Nephron progenitor cell (in vitro differentiated cells): Measurements from ENCODE around the gene XAF1.

Experiments used
- DNase-seq: peaks from one replicate; pipeline ENCODE4 v3.0.0; 2021
- H3K27ac Mint-ChIP-seq: 2 replicates; pipeline ENCODE4 v1.8.0; 2021; ENCODE audit warnings: mild to moderate bottlenecking, moderate library complexity, mixed read lengths
- H3K27me3 Mint-ChIP-seq: 2 replicates; pipeline ENCODE4 v1.8.0; 2021; ENCODE audit warnings: mild to moderate bottlenecking, low read depth, mixed read lengths; ENCODE audit not compliant: poor library complexity
- H3K36me3 Mint-ChIP-seq: 2 replicates; pipeline ENCODE4 v1.8.0; 2021; ENCODE audit warnings: low read depth, mixed read lengths
- H3K4me1 Mint-ChIP-seq: 2 replicates; pipeline ENCODE4 v1.8.0; 2021; ENCODE audit warnings: mixed read lengths
- H3K4me3 Mint-ChIP-seq: 2 replicates; pipeline ENCODE4 v1.8.0; 2021; ENCODE audit warnings: mild to moderate bottlenecking, moderate library complexity, mixed read lengths
- H3K9me3 Mint-ChIP-seq: 2 replicates; pipeline ENCODE4 v1.8.0; 2021; ENCODE audit warnings: mild to moderate bottlenecking, moderate library complexity, mixed read lengths
- TF ChIP-seq, protein P1 (sequence below): fragments of 200-600 bp; sonication (generic); IDR thresholded peaks from 2 replicates; pipeline ENCODE4 v1.5.0; 2021; ENCODE audit warnings: antibody characterized with exemption

The XAF1 gene

DNA sequence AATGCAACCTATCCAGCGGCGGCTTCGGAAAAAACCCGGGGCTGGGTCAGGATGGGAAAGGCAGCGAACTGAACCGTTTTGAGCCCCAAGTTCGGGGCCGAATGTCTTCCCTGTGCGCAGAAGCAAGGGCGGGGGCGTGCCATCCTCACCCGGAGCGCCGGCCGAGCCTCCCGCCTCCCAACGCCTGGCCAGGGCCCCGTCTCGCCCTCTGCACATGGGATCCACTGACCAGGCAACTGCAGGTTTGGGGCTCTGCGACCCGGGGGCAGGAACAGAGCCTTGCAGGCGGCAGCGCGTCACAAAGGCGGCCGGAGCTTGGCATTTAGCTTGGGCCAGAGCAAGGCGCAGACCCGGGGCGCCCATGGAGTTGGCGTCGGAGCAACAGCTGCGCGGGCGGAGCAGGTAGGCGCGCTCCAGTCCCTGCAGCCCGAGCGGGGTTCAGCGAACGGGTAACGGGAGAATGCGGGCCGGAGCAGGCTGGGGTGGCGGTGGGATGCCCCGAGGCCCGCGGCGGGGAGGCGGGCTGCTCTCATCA lies 20.1 kb downstream of the XAF1 start, which contains the start of gene FBXO39:
Gene FBXO39 (plus strand): TSS at position 345 of the 535 bp plus-strand sequence. CDS start 3,654 bp downstream, outside the sequence.
- Mint-ChIP-seq H3K4me3 (peak within 1 kb of the TSS; percentile 72), H3K27ac (no peak within 1 kb of the TSS), H3K27me3 (peaks cover 97% of the 10 kb centered on the region), H3K36me3 (no peaks in the 10 kb centered on the region), H3K4me1 (no peaks in the 10 kb centered on the region), H3K9me3 (peaks cover 24% of the 10 kb centered on the region)
- TF ChIP-seq, protein P1, sequence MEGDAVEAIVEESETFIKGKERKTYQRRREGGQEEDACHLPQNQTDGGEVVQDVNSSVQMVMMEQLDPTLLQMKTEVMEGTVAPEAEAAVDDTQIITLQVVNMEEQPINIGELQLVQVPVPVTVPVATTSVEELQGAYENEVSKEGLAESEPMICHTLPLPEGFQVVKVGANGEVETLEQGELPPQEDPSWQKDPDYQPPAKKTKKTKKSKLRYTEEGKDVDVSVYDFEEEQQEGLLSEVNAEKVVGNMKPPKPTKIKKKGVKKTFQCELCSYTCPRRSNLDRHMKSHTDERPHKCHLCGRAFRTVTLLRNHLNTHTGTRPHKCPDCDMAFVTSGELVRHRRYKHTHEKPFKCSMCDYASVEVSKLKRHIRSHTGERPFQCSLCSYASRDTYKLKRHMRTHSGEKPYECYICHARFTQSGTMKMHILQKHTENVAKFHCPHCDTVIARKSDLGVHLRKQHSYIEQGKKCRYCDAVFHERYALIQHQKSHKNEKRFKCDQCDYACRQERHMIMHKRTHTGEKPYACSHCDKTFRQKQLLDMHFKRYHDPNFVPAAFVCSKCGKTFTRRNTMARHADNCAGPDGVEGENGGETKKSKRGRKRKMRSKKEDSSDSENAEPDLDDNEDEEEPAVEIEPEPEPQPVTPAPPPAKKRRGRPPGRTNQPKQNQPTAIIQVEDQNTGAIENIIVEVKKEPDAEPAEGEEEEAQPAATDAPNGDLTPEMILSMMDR = no peak
- DNase-seq = peak; percentile 60

DNA sequence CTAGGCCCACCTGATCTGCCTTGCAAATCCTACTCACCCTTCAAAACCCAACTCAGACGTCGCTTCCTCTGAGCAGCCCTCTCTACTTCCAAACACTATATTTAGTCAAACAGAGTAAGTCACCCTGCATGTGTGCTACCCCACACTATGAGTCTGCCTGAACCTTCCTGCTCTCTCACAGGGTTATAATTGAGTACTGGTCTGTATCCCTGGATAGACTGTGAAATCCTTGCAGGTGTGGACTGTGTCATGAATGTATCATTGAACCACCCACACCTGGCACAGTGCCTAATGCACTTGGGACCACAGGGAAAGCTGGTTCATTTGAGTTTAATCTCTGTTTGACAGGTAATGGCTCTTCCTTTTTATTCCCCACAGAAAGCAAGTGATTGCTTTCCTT lies 23.6 kb downstream of the XAF1 start:
- no peaks in the 10 kb centered on the region for H3K36me3 Mint-ChIP-seq
- H3K27ac Mint-ChIP-seq = no peak overlapping the region
- peaks cover 93% of the 10 kb centered on the region for H3K27me3 Mint-ChIP-seq
- peaks cover 14% of the 10 kb centered on the region for H3K9me3 Mint-ChIP-seq
- H3K4me3 Mint-ChIP-seq = no peak overlapping the region
- DNase-seq = no peak
- H3K4me1 Mint-ChIP-seq = no peaks in the 10 kb centered on the region
- TF ChIP-seq, protein P1 = no peak

DNA sequence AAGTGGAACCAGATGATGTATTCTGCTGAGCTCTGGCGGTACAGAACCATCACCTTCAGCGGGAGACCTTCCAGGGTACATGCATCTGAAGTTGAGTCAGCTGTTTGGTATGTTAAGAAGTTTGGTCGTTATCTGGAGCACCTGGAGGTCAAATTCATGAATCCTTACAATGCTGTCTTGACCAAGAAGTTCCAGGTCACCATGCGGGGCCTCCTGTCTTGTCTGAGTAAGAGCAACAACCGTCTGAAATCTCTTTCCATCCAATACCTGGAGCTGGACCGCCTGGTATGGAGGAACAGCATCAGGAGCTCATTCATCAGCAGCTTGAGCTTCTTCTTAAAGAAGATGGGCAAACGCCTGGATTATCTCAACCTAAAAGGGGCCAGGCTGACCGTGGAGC lies 24.2 kb downstream of the XAF1 start:
- H3K9me3 Mint-ChIP-seq = peaks cover 11% of the 10 kb centered on the region
- no peaks in the 10 kb centered on the region for H3K4me1 Mint-ChIP-seq
- TF ChIP-seq, protein P1 = no peak
- peaks cover 93% of the 10 kb centered on the region for H3K27me3 Mint-ChIP-seq
- no peak overlapping the region for H3K27ac Mint-ChIP-seq
- no peak for DNase-seq
- H3K4me3 Mint-ChIP-seq = no peak overlapping the region
- no peaks in the 10 kb centered on the region for H3K36me3 Mint-ChIP-seq

DNA sequence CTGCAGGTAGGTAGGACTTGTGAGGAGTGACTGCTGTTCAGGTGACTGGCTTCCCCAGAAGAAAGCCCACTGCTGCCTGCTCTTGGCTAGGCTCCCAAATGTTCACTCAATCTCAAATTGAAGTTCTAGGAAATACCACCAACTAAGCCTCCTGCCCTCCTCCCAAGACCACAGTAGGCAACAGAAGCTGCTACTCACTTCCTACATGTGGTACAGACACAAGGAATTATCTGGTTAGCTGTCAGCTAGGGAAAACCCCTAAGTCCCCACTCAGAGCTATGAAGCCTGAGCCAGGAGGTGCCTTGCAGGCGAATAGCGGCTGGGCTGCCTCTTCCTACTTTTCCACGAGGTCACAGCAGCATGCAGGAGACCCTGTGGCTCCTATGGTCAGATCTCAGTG lies 25.0 kb downstream of the XAF1 start:
- Mint-ChIP-seq H3K9me3 (peaks cover 12% of the 10 kb centered on the region), H3K4me3 (no peak overlapping the region), H3K36me3 (no peaks in the 10 kb centered on the region), H3K27ac (no peak overlapping the region), H3K4me1 (no peaks in the 10 kb centered on the region), H3K27me3 (peaks cover 93% of the 10 kb centered on the region)
- TF ChIP-seq, protein P1 = no peak
- DNase-seq = no peak

DNA sequence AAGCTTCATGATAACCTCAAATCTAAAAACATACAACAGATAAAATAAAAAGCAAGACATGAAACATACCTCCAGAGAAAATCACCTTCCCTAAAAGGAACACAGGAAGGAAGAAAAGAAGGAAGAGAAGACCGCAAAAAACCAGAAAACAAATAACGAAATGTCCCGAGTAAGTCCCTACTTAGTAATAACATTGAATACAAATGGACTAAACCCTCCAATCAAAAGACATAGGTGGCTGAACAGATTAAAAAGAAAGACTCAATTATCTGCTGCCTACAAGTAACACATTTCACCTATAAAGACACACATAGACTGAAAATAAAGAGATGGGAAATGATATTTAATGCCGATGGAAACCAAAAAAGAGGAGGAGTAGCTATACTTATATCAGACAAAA lies 26.4 kb downstream of the XAF1 start:
- TF ChIP-seq, protein P1 = no peak
- Mint-ChIP-seq H3K9me3 (peaks cover 12% of the 10 kb centered on the region), H3K4me1 (no peaks in the 10 kb centered on the region), H3K27ac (no peak overlapping the region), H3K27me3 (peaks cover 88% of the 10 kb centered on the region), H3K36me3 (no peaks in the 10 kb centered on the region), H3K4me3 (no peak overlapping the region)
- DNase-seq = no peak

DNA sequence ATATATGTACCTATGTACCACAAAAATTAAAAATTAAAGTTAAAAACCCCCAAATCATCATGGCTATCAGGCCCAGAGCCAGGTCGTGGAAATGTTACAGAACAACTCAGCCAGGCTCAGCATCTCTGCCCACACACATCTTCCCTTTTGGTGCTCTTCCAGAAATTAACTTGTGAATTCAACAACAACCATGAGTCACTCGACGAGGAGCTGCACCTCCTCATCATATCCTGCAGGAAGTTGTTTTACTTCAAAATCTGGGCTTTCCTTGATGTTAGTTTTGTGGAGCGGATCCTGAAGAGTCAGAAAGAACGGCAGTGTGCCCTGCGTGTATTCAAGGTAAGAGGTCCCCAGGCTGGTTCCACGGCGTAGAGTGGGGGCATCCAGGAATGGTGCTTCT lies 30.8 kb downstream of the XAF1 start:
- no peak overlapping the region for H3K27ac Mint-ChIP-seq
- H3K9me3 Mint-ChIP-seq = peaks cover 12% of the 10 kb centered on the region
- DNase-seq = no peak
- H3K36me3 Mint-ChIP-seq = no peaks in the 10 kb centered on the region
- no peaks in the 10 kb centered on the region for H3K4me1 Mint-ChIP-seq
- peaks cover 82% of the 10 kb centered on the region for H3K27me3 Mint-ChIP-seq
- TF ChIP-seq, protein P1 = no peak
- no peak overlapping the region for H3K4me3 Mint-ChIP-seq
